ENCODE results near the gene CTSC. TPM values are rescaled to one million over a fixed set of nuclear protein-coding genes. Genes with fewer than 3 reads are reported as not detected.

The CTSC gene
- total RNA-seq, 4 donors from 2014 or later = 19.5 to 33.1 (median 28.5) TPM

DNA sequence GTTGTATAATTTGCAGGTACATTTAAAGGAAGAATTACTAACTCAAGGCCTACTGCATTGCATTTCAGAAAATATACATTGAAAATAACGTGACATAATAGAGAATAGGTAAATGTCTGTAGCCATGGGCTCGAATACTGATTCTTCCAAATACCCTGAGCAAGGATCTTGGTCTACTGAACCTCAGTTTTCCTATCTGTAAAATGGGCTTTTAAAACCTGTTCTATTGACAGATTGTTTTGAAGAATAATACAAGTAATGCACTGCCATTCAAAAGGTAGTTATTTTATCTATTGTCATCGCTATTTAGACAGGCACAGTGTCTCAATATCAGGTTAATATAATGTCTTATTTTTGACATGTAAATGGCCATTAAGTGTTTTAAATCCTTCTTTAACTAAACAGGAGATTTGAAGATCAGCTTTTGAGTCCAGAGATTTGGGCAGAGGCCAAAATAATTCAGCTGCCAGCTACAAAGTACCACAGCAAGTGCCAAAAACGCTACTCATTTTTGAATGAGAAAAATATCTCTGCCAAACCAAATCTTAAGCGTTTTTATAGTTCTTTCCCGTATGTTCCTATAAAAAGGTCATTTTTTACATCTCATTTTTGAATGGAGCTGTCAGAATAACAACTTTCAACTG, 56.7 kb downstream of the CTSC start:
- WGBS, 2 donors = 49 to 50% methylated on average over 6 of the region's 6 CpGs
- no peak for DNase-seq (ENCODE audit: low spot score in 2 of 2)
- intact Hi-C loops (cut with DNase I; ENCODE audit: low total_unique reads) = no loop called here
- TF ChIP-seq POLR2A (IDR thresholded peaks at IDR 0.05) = no peak
- TF ChIP-seq, protein P1, sequence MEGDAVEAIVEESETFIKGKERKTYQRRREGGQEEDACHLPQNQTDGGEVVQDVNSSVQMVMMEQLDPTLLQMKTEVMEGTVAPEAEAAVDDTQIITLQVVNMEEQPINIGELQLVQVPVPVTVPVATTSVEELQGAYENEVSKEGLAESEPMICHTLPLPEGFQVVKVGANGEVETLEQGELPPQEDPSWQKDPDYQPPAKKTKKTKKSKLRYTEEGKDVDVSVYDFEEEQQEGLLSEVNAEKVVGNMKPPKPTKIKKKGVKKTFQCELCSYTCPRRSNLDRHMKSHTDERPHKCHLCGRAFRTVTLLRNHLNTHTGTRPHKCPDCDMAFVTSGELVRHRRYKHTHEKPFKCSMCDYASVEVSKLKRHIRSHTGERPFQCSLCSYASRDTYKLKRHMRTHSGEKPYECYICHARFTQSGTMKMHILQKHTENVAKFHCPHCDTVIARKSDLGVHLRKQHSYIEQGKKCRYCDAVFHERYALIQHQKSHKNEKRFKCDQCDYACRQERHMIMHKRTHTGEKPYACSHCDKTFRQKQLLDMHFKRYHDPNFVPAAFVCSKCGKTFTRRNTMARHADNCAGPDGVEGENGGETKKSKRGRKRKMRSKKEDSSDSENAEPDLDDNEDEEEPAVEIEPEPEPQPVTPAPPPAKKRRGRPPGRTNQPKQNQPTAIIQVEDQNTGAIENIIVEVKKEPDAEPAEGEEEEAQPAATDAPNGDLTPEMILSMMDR (IDR thresholded peaks at IDR 0.05) = no peak
- no peak overlapping the region for H3K4me3 ChIP-seq (ENCODE audit: low read depth, poor library complexity, severe bottlenecking)

DNA sequence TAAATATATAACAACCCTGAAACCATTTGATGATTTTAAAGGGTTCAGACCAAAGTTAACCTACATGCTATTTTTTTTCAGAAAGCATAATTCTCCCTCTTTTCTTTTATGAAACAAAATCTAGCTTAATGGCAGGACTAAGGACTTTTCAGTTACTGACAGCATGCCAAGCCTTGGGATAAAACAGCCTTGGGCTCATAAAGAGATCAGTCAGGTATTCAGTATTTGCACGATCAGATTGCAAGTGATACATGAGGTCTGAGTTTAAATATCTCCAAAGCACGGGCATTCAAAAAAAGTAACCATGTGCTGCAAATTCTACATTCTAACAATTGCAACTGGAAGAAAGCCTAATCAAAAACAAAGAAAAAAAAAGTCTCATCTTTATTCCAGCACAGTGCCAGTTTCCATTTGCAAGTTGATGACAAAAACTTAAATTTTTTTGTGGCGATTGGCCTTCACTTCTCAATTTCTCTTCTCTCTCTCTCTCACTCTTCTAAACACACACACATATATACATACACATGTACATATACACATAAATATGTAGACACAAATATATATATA, 60.1 kb downstream of the CTSC start:
- intact Hi-C loops (cut with DNase I; ENCODE audit: low total_unique reads) = no loop called here
- TF ChIP-seq POLR2A (IDR thresholded peaks at IDR 0.05) = no peak
- TF ChIP-seq, protein P1 (IDR thresholded peaks at IDR 0.05) = no peak
- no peak overlapping the region for H3K4me3 ChIP-seq (ENCODE audit: low read depth, poor library complexity, severe bottlenecking)
- DNase-seq (ENCODE audit: low spot score in 2 of 2) = no peak
- 31 to 38% methylated on average over 3 of the region's 3 CpGs for WGBS, 2 donors

DNA sequence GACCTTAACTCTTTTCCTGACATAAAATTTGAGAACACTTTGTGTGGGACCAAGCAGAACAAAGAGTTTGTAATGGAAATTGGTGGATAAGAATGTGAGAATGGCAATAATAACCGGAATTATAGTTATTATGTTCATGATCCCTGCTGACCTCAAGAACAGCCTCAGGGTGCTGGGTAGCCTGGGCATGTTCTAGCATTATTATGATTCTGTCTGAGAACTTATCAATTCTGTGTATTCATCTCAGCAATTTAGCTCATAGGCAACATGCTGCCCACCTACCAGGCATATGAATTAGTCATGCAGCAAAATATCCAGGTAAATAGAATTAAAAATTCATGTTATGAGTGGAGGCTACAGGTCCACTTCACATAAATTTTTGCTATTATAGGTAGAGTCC, 61.9 kb downstream of the CTSC start:
- 52 to 62% methylated on average over 1 of the region's 1 CpG for WGBS, 2 donors
- intact Hi-C loops (cut with DNase I; ENCODE audit: low total_unique reads) = no loop called here
- TF ChIP-seq, protein P1 (IDR thresholded peaks at IDR 0.05) = no peak
- no peak for TF ChIP-seq POLR2A (IDR thresholded peaks at IDR 0.05)
- DNase-seq (ENCODE audit: low spot score in 2 of 2) = no peak
- H3K4me3 ChIP-seq (ENCODE audit: low read depth, poor library complexity, severe bottlenecking) = no peak overlapping the region

DNA sequence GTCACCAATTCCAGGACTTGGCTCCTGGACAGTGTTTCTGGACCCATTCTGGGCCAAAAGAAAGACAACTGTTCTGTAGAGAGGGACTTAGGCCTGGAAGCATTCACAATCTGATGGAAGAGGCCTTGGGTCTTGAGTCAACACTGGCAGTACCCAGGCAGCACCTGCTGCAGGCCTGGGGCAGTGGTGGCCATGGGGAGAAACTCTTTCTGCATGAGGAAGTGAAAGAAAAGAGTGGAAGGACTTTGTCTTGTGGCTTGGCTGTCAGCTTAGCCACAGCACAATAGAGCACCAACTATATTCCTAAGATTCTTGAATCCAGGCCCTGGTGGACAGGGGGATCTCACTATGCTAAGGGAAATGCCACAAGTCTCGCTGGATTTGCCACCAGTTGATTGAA, 70.6 kb downstream of the CTSC start:
- intact Hi-C loops (cut with DNase I; ENCODE audit: low total_unique reads) = no loop called here
- TF ChIP-seq, protein P1 (IDR thresholded peaks at IDR 0.05) = no peak
- TF ChIP-seq POLR2A (IDR thresholded peaks at IDR 0.05) = no peak
- H3K4me3 ChIP-seq (ENCODE audit: low read depth, poor library complexity, severe bottlenecking) = no peak overlapping the region
- DNase-seq (ENCODE audit: low spot score in 2 of 2) = no peak
- 91 to 100% methylated on average over 1 of the region's 1 CpG for WGBS, 2 donors

DNA sequence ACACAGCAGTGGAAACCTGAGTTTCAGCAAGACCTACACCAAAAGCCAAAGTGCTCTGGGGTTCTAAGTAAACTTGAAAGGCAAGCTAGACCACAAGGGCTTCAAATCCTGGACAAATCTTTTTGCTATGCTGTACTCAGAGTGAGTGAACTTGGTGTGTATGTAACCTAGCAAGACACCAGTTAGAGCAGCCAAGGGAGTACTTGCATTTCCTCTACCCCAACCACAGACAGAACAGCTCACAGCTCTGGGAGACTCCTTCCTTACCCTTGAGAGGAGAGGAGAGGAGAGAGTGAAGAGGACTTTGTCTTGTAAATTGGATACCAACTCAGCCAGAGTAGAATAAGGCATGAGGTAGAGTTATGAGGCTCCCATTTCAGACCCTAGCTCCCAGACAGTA, 71.4 kb downstream of the CTSC start:
- DNase-seq (ENCODE audit: low spot score in 2 of 2) = no peak
- H3K4me3 ChIP-seq (ENCODE audit: low read depth, poor library complexity, severe bottlenecking) = no peak overlapping the region
- intact Hi-C loops (cut with DNase I; ENCODE audit: low total_unique reads) = no loop called here
- TF ChIP-seq, protein P1 (IDR thresholded peaks at IDR 0.05) = no peak
- TF ChIP-seq POLR2A (IDR thresholded peaks at IDR 0.05) = no peak

DNA sequence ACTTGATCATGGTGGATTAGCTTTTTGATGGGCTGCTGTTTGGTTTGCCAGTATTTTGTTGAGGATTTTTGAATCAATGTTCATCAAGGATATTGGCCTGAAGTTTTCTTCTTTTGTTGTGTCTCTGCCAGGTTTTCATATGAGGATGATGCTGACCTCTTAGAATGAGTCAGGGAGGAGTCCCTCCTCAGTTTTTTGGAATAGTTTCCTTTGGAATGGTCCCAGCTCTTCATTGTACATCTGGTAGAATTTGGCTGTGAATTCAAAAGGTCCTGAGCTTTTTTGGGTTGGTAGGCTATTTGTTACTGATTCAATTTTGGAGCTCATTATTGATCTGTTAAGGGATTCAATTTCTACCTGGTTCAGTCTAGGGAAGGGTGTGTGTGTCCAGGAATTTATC, 78.1 kb downstream of the CTSC start:
- DNase-seq (ENCODE audit: low spot score in 2 of 2) = no peak
- TF ChIP-seq, protein P1 (IDR thresholded peaks at IDR 0.05) = no peak
- TF ChIP-seq POLR2A (IDR thresholded peaks at IDR 0.05) = no peak
- H3K4me3 ChIP-seq (ENCODE audit: low read depth, poor library complexity, severe bottlenecking) = no peak overlapping the region
- intact Hi-C loops (cut with DNase I; ENCODE audit: low total_unique reads) = no loop called here
